ENCODE measurements around the gene MED29.

DNA sequence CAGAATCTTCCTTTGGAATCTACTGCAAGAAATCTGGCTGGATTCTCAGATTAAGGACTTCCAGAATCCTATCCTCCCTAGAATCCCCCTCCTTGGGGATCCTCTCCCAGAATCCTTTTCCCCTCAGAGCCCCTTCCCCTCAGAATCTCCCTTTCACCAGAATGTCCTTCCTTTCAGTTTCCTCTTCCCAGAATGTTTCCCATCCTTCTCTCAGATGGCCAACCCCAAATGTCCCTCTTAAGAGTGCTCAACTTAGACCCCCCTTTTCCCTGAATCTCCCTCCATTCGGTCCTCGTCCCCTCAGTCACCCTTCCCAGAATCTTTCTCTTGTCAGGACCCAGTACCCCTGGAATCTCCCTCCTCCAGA lies 45.2 kb downstream of the MED29 start:
- TF ChIP-seq, protein P1, sequence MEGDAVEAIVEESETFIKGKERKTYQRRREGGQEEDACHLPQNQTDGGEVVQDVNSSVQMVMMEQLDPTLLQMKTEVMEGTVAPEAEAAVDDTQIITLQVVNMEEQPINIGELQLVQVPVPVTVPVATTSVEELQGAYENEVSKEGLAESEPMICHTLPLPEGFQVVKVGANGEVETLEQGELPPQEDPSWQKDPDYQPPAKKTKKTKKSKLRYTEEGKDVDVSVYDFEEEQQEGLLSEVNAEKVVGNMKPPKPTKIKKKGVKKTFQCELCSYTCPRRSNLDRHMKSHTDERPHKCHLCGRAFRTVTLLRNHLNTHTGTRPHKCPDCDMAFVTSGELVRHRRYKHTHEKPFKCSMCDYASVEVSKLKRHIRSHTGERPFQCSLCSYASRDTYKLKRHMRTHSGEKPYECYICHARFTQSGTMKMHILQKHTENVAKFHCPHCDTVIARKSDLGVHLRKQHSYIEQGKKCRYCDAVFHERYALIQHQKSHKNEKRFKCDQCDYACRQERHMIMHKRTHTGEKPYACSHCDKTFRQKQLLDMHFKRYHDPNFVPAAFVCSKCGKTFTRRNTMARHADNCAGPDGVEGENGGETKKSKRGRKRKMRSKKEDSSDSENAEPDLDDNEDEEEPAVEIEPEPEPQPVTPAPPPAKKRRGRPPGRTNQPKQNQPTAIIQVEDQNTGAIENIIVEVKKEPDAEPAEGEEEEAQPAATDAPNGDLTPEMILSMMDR (IDR thresholded peaks at IDR 0.05): no peak
- TF ChIP-seq POLR2A (IDR thresholded peaks at IDR 0.05): no peak
- no peak for TF ChIP-seq EP300 (IDR thresholded peaks at IDR 0.05)

All from ovary (tissue), 3 donors.